GM19463 (cell line): ENCODE measurements around the gene CIZ1.
"Not testable (repeated sequence)": the region's sequence is repeated elsewhere in the genome, so short reads cannot be mapped to it uniquely, and the experiment has no call there.

Experiments used
- ATAC-seq: cut with Tn5 transposase; IDR thresholded peaks from one replicate; pipeline ENCODE4 v1.9.1; 2021; ENCODE audit warnings: mild to moderate bottlenecking, moderate library complexity; ENCODE audit not compliant: unreplicated experiment

Gene CIZ1

DNA sequence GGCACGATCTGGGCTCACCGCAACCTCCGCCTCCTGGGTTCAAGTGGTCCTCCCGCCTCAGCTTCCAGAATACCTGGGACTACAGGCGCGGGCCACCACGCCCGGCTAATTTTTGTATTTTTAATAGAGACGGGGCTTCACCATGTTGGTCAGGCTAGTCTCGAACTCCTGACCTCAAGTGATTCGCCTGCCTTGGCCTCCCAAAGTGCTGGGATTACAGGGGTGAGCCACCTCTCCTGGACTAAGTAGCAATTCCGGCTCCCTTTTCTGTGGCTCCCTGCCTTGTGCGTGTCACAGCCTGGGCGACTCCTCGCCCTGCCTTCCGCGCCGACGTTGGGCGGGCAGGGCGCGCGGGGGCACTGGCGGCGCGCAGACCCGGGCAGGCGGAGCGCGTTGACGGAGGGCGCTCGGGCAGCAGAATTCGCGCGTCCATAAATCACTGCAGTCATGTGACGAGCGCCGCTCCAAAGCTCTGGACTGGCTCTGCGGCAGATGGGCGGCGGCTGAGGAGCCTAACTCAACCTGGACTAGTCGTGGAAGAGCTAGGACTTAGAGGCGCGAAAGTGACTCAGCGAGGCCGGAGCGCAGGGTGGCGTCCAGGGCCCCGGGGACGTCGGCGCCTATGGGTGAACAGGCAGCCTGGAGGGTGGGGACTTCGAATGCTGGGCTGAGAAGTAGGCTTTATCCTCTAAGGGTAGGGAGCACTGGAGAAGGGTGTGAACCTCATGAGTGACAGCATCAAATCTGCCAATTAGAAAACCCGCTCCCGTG is 1.4 kb upstream of the CIZ1 start:
- no peak for ATAC-seq

DNA sequence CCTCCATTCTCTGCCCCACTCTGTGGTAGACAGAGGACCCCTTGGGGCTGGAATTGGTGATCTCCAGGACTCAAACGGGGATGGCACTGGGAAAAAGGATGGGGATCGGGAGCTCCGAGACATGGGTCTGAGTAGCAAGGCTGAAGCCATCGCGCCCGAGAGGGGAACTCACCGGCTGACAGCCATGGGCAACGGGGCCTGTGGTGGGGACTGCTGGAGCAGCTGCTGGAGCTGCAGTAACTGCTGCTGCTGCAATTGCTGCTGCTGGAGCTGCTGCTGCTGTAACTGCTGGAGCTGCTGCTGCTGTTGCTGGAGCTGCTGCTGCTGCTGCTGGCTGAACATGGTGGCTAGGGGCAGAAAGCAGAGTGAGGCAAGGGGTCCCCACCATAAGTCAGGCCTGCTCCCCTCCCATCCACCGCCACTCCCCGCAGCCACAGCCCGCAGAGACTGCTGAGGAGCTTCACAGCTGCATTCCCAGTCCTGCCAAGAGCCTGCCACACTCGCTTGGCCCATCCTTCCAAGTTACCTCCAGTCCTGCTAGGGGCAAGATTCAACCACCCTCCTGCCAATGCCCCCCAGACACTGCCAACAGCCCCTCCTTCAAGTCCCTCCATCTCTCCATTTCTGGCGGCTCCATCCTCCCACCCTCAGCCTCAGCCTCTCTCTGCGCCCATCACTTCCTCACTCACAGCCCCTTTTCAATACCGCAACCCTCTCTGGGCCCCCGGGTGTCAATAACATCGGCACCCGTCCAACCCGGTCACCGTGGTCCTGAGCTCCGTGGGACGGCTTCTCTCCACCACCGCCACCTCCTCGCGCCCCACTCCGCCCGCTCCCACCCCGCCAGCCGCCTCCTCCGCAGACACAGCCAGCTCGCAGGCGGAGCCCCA is 611 bp downstream of the CIZ1 start:
- ATAC-seq = no peak

DNA sequence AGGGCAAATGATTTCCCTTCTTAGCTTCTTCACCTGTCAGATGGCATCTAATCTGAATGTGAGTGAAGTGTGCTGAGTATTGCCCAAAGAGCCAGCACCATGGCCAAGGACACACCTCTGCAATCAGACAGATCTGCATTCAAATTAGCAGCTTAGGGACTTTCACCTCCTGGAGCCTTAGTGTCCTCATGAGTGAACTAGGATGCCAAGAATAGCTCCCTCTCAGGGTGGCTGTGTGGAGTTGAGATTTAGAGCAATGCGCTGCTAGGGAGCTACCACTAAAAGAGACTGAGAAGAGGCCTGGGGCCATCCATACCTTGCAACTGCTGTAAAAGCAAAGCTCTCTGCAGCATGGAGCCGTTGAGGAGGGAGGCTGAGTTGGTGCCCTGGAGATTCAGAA is 1.4 kb downstream of the CIZ1 start:
- ATAC-seq = no peak

DNA sequence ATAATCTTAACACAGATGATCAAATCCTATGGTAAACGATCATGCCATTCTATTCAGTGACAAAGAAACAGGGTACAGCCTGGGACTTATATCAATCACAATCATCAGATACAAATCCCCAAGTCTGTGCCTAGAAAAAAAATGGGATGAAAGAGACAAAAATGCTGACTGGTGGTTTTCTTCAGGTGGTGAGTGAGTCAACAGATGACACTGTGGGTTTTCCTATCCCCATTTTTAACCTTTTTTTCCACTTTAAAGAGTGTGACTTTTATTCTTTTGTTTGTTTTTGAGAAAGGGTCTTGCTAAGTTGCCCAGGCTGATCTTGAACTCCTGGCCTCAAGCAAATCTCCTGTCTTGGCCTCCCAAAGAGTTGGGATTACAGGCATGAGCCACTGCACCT is 3.2 kb downstream of the CIZ1 start:
- no peak for ATAC-seq

DNA sequence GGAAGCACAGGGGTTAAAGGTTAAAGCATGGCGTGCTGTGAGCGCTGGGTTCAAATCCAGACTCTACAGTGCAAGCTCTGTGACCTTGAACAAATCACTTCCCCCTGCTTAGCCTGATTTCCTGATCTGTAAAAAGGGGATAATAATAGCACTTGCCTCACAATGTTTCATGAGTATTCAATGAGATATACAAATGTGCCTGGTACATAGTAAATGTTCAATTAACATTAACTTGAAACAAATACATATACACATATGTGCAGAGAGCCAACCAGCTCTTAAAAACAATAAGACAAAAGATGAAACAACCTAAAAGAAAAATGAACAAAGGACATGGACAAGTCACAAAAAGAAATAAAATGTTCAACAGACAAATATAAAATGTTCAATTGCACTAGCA is 4.0 kb downstream of the CIZ1 start:
- no peak for ATAC-seq

DNA sequence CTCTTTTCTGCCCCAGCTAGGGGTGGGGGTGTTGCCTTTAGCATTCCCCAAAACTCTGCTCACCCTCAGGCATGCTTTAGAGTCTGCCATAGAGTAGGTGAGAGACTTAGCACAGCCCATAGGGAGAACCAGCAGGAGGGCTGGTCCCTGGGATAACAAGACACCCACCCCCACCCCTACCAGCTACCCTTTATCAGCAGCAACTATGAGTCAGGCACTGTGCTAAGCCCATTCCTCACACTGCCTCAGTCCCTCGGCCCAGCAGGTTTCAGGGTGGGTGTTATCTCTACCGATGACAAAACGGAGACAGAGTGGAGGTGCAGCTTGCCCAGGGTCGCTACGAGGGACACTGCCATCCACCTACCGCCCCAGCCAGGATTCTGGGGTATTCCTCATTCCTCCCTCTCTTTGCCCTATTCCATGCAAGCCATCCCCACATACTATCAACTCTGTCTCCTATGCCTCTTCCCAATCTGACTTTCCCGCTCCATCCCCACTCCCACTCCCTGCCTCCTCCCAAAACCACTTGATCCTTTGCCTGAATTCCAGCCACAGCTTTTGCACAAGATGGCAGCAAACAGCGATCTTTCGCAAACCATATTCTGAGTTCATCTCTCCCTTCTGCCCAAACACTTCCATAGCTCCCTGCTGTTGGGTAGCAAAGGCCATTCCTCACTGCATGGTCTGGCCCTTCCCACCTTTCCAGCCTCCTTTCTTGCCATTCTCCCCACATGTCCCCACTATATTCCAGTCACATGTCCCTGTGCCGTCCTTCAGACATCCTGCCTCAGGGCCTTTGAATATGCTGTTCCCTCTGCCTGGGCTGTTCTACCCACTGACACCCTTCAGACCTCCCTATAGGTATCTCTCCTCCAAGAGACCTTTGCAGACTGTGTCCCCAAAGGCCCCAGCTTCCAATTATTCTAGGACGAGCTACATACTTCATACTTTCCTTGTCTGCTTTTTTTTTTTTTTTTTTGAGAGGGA is 5.1 kb downstream of the CIZ1 start:
- ATAC-seq = no peak

DNA sequence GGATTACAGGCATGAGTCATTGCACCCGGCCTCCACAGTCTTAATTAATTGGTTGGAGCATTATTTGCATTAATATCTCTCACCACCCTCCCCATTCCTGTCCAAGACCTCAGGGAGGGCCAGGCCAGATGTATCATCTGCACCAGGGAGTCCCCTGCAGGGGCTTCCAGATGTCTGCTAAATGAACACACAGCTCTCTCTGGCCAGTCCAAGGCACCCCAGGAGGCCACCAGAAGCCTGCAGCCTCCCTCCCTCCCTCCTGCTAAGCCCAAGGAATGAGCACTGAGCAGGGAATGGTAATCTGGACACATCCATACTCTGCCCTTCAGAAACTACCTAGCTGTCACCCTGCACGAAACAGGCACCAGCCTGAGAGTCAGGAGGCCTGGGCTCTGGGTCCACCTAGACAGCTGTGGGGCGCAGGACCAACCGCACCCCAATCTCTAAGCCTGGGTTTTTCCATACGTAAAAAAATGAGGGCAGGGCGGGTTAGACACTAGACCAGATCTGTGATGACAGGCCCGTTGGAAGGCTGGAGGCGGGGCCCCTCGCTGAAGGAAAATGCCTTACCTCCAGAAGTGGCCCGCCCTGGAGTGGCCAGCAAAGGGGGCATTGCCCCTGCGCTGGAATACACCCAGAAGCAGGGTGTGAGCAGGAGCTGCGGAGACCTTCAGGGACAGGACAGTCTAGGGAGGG is 8.3 kb downstream of the CIZ1 start:
- ATAC-seq = no peak

DNA sequence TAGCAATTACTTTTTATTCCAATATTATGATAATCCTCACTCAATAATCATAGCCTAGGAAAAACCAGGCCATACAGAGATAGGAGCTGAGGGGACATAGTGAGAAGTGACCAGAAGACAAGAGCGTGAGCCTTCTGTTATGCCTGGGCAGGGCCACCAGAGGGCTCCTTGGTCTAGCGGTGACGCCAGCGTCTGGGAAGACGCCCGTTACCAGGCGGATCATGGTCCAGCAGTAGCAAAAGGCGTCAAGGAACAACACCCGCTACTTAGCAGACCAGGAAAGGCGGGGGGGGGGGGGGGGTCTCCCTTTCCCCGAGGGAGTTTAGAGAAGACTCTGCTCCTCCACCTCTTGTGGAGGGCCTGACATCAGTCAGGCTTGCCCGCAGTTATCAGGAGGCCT is 9.9 kb downstream of the CIZ1 start:
- not testable (repeated sequence) for ATAC-seq

DNA sequence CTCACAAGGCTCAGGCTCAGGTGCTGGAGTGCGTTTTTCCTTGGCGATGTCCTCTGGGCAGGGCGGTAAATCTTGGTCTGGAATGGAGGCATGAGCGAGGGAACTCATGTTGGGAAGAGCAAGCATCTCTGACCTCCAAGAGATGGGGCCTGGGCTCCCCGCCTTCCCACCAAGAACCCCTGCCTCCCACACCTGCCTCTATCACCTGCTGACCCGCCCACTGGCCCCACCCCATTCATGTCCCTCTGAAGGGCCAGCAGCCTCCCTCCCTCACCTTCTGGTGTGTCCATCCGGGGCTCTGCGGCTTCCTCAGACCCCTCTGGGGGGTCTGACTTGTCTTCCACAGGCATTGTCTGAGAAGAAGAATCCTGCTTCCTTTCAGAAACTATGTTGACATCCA is 10.9 kb downstream of the CIZ1 start:
- ATAC-seq = no peak

DNA sequence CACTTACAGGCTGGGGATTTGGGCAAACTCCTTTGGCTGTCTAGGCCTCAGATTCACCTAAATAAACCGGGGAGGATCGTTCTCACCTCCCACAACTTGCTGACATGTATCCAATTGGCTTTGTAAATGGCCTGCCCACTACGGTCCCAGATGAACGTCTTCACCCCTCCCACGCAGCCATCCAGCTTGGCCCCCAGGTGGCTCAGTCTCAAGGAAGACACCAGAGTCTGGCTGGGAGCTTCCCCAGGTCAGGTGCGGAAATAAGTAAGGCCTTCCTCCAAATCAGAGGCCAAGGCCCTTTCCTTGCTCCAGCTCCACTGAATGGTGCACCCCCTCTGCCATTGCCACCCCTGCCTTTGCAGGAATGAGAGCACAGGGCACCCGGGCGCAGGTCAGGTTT is 11.4 kb downstream of the CIZ1 start:
- ATAC-seq = no peak

DNA sequence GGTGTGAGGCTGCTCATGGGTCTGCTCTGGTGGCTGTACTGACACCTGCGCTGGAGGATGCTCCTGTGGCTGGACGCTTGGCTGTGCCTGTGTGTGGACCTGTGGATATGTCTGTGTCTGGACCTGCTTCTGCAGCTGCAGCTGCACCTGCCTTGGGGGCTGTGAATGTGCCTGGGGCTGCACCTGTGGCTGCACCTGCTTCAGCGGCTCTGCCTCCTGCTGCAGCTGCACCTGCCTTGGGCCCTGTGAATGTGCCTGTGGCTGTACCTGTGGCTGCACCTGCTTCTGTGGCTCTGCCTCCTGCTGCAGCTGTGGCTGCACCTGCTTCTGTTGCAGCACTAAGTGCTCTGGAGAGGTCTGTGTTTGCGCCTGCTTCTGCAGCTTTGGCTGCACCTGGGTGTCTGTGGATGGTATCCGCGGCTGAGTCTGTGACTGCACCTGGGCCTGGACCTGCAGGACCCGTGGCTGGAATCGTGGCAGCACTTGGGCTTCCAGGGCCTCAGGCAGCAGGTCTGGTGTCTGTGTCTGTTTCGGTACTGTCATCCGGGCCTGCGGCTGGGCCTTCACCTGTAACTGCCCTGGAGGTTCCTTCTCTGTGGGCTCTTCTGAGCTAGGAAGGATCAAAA is 12.5 kb downstream of the CIZ1 start:
- no peak for ATAC-seq

DNA sequence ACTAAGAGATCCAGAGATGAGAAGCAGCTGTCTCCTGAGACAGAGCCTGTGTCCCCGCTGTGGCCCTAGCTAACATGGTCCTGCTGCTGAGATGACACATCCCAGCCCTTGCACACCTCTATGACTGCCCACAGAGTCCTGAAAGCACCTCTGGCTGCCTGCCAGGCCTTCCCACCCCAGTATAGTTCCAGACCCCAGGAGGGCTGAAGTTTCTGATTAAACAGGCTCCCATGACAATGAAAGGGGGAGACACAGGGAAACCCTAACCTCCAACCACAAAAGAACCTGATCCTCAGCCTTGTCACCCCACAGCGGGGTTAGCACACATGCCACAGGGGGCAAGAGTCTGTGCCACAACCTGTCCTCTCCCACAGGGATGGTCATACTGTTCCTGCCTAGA is 15.6 kb downstream of the CIZ1 start:
- ATAC-seq = no peak

DNA sequence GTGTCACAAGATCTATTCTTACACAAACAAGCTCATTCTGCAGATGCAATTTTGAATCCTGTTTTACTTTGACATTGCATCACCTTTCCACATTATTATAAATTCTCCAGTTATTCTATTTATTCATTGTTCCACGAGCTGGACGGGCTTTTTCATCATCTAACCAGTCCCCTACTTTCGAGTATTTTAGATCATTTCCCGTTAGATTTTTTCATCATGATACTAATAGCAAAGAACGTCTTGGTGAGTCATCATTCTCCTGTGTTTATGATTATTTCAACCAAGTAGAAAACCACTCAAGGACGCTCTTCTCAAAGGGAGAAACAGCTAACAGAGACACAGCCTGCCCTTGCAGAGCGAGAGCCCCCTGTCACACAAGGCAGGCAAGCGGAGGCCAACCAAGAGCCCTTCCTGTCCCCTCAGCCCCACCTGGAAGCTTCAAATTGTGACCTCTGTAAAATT is 16.2 kb downstream of the CIZ1 start:
- no peak for ATAC-seq

DNA sequence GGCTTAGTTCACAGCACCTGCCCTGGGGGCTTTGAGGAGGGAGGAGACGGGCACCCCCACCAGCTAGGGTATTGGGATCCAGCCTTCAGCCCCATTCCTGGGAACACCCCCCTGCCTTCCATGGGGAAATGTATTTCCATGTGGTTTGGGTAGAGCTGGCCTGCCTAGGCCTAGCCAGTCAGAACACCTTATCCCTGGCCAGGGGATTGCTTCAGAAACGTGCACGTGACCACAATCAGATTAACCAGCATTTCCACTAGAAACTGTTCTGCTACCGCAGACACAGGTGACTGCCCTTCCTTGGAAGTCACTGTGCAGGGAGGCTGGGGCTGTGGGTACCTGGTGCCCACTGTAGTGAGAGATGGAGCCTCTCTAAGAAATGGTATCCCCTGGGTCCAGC is 17.3 kb downstream of the CIZ1 start:
- no peak for ATAC-seq

DNA sequence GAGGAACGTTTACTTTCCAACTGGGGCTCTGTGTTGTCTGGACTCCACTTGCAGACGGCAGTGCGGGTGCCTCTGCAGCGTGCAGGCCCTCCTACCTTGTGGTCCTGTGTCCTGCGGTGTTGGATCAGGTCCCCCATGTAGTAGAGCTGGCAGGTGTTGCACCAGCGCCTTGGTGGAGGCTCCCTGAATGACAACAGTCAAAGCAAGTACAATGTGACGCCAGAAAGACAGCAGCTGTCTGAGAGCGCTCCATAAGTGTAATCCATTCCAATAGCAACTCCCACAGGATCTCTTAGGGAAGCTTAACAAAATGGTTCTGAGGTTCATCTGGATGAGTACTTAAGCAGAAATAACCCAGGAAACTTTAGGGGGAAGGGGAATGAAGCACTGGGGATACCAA is 21.4 kb downstream of the CIZ1 start:
- no peak for ATAC-seq

DNA sequence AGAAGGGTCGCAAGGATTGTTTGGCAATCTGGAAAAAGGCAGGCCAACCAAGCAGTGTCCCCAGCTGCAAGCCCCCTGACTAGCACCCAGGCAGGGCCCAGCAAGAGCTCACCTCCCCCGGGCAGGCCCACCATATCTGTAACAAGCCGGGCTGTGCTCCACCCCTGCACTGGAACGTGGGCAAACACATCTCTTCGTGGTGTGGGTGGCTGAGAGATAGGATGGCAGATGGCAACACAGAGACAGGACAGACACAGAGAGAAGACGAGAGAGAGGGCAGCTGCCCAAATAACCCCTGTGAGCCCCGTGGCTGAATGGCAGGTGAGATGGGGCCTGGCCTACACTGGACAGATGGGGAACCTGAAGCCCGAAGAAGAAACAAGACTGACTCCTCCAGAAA is 21.9 kb downstream of the CIZ1 start:
- ATAC-seq = no peak

DNA sequence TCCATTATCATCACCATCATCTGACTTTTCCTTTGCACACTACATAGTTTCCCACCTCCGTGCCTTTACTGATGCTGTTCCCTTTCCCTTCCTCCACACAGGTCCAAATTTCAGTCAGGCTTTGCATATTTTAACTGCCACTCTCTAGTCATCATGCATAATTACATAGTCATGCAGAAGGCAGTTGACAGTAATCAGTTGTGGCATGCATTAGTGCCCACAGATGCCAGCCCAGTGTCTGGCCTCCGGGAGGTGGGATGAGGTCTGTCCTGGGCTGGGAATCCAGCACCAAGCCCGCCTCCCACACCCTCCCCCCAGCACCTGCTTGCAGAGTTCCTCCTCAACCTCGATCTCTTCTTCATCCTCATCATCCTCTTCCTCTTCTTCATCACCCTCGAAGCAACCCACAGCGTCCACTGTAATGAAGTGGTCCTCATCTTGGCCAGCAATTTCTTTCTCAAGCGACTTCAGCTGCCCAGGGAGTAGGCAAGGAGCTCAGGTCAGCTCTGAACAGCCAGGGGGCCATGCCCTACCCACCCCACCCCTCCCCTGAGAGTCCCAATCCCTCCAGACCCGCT is 22.6 kb downstream of the CIZ1 start:
- ATAC-seq = no peak

DNA sequence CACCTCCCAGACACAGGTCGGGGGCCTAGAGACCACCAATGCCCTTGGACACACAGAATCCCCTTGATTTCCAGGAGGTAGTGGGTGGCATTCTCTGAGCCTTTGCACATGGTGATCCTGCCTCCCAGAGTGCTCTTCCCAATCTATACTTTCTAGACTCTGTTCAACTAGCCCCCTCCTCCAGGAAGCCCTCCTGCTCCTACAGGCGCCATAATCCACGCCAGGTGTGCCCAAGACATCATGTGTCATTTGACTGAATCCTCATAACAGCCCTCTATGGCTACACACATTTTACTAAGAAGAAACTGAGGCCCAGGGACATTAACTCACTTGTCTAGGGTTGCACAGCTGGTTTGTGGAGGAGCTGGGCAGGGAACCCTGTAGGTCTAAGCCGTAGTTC is 24.2 kb downstream of the CIZ1 start:
- no peak for ATAC-seq

DNA sequence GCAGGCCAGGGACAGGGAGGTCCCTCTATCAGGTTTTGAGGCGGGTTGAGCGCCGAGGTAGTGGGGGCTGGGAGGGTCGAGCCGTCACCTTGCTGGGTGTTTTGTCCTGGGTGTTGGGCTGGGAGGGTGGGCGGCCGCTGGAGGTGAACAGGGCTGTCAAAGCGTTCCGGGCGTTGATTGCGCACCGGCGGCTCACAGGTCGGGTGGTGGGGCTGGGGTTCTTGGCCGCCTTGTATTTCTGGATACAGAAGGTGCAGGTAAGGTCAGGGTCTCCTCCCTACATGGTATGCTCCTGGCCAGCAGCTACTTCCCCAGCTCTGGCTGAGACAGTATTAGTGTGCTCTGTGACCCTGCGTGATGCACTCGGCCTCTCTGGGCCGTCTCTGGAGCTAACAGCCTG is 25.2 kb downstream of the CIZ1 start:
- no peak for ATAC-seq
